SH-SY5Y (cell line): ENCODE results near the gene UBE2H.

ENCODE experiments used
- GATA2 ChIP-seq: IDR thresholded peaks from 2 replicates; pipeline ENCODE4 v1.6.1; 2011; ENCODE audit warnings: mild to moderate bottlenecking, low read depth, low read length
- GATA3 ChIP-seq: IDR thresholded peaks from 2 replicates; pipeline ENCODE4 v1.6.1; 2011; ENCODE audit warnings: low read depth, mild to moderate bottlenecking, low read length, moderate library complexity

The UBE2H gene

DNA sequence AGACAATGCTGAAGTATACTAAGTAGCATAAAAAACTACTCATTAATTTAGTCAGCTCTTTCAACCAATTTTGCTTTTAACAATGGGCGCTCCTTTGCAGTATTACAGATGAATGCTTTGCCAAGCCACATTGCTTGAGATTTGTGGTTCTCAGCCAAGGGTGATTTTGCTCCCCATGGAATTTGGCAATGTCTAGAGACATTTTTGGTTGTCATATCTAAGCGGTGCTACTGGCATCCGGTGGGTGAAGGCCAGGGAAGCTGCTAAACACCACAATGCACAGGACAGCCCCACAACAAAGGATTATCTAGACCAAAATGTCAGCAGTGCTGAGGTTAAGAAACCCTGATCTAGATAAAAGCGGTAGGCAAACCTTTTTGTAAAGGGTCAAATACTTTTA, 112.0 kb downstream of the UBE2H start:
- no peak for TF ChIP-seq GATA3
- TF ChIP-seq GATA2: no peak

DNA sequence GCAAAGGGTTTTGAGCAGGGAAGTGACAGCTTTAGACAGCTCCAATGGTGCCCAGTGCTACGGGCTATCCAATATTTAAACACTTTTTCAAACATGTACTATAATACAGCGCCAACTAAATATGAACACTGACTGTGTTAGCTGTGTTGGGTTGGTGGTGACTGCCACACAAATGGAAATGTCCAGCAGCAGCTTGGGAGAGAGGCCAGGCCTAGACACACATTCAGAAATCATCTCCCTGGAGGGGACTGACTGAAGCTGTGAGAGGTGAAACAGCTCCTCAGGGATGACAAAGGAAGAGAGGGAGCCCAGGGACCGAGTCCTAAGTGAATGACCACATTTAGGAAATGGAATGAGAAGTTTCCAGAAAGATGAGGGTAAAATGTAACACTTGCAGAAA, 115.8 kb downstream of the UBE2H start:
- TF ChIP-seq GATA2 (no peak), GATA3 (no peak)

DNA sequence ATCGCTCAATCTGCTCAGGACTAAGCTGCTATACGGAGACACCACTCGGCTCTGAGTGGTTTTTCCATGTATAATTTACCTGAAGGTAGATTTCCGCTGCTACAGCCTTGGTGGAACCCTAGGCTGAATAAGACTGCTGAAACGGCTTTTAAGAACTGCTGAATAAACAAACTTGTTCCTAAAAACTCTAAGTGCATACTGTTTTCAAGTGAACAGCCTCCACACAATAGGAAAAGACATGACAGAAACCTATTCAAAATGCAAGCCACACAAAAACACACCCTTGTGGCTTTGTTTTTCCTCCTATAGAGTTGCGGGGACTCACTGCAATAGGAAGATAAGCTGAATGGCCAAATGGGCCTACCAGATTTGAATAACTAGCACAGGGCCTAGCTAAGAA, 117.2 kb downstream of the UBE2H start:
- TF ChIP-seq GATA2 (no peak), GATA3 (no peak)

DNA sequence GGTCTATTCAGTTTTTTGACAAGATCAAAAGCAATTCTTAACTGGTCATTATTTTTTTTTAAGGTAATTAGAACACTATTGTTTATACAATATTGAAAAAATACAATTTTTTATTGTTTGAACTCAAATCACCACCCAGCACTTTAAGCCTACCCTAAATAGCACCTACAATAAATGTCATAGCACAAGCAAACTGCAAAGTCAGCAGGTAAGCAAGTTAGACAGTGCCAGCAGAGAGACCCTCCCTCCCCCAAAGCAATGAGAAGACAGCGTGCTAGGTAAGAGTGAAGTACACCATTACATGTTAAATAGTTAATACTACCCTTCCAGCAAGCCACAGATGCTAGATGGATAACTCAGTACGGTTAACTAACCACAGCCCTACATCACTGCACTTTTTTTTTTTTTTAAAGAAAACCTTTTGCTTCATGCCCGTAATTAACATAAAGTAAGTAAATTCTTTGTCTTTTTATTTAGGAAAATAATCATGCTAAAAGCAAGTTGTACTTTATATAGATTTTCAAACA, 120.0 kb downstream of the UBE2H start:
- no peak for TF ChIP-seq GATA3
- no peak for TF ChIP-seq GATA2

DNA sequence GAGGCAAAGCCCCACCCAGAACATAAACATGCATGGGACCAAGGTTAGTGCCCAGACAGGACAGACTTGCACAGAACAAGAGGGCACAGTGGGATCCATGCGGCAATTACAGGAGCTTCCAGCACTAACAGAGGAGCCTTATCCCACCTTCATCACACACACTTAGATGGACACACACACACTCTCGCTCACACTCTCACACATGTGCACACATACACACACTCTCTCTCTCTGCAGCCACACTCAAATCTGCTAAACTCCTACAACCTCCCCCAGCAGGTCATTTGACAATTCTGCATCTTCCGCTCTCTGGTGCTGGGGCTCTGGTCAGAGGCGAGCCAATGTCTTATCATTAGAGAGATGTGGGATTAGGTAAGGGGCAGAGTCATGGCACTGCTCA, 120.5 kb downstream of the UBE2H start:
- TF ChIP-seq GATA2 (peak; percentile 30; the same call in 1 of the 2 replicates), GATA3 (no peak)

DNA sequence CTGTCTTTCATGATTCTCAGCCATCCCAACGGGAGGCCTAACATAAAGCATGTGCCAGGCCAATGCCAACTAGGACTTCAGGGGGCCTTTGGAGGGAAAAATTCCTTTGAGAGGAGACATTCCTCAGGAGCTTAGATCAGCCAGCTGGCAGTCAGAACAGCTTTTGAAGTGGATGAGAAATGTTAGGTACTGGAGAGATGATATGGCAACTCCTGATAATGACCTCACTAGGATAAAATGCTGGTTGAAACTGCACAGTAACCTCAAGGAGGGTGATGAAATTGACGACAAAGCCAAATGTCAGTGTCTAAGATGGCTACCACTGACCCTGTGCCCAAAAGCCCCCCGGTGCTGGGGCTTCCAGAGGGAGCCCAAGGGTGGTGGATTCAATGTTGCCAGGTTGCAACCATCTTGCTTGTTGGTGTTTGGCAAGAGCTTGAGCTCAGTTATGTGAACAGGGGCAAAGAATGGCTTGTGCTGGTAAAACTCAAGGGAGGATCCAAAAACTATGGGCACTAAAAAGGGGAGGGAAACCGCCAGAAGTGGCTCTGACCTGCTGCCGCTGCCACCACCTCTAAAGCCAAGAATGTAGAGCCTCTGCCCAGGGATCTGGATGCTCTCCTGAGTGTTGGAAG, 121.2 kb downstream of the UBE2H start:
- TF ChIP-seq GATA2 (no peak), GATA3 (no peak)

DNA sequence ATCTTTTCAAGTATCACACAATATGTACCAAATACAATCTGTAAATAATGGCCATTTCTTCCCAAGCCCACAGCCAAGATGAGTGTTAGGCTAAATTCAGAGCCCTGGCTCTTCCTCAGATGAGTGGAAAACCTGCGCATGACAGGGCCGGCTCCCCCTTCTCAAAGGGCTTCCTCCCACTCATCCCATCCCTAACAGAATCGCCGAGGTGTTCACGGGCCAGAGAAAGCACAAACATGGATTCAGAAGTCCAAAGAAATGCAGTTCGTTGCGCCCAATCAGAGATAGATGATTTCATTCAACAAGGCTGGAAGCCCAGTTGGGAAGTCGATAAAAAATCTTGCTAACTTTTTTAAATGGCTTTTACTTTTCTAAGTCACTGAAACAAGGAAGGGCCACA, 121.8 kb downstream of the UBE2H start:
- TF ChIP-seq GATA3 (no peak), GATA2 (no peak)

DNA sequence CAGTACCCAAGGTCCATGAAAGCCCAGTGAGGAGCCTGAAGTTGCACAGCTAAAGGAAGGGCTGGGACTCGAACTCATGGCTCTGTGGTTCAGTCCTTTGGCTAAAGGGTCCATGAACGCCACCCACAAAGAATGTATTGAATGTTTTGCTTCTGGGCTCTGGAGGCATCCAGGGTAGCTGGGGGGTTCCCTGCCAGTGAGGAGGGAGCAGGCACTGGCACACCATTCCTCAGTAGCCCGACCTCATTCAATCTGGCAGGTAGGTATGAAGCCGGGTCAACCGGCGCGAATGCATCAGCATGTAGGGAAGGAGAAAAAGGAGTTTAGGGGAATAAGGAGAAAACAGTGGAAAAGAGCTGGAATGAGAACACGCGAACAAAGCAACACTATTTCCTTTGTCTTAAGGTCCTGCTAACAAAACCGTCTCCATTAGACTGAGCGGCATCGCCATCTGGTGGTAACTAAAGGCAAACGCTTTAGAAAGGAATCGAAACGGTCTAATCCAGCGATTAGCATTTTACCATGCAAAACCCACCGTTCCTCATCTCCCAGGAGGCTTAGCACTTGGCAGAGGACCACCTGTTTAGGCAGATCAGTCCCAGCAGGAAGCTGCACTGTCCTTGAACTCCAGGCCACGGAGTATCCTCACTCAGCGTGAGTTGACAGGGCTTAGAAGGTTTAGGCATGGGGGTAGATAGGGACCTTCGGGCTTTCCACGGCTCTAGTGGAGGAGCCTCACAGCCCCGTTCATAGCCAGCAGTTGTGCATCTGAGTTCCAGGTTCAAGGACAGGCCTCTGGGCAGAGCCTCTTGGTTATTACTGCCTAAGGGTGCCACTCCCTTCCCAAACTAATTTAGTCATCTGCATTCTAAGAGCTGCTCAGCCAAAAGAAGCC, 122.8 kb downstream of the UBE2H start:
- TF ChIP-seq GATA2: no peak
- no peak for TF ChIP-seq GATA3

DNA sequence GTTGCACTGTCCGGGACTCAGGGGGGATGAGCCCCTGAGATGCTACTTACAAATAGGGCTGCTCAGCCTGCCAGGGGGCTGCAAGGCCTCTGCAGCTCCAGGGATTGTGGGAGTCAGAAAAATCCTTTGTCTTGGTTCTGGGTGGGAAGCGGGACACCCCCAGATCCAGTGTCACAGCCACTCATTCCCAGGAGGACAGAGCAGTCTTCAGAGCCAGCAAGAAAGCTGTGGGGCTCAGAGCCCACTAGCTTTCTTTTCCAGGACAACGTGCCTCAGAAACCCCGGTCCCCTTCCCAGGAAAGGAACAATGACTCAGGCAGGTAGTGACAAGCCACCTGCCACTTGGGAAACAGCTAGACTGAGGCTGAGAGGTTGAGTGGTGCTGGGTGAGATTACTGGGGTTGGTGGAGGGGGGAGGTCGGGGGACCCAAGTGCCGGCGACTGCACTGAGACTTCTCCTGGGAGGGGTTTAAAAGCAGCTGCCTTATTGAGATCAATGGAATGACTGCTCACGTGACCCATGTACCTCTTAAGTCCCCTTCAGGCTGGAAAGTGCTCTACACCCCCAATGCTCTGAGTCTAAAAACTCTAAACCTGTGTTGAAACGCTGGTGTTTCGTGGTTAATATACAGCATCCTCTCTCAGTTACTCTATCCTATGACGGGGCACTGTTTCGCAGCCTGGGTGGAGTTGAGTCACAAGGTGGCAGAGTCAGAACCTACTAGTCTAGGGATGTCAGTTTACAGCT, 123.6 kb downstream of the UBE2H start:
- TF ChIP-seq GATA3: no peak
- TF ChIP-seq GATA2: no peak

DNA sequence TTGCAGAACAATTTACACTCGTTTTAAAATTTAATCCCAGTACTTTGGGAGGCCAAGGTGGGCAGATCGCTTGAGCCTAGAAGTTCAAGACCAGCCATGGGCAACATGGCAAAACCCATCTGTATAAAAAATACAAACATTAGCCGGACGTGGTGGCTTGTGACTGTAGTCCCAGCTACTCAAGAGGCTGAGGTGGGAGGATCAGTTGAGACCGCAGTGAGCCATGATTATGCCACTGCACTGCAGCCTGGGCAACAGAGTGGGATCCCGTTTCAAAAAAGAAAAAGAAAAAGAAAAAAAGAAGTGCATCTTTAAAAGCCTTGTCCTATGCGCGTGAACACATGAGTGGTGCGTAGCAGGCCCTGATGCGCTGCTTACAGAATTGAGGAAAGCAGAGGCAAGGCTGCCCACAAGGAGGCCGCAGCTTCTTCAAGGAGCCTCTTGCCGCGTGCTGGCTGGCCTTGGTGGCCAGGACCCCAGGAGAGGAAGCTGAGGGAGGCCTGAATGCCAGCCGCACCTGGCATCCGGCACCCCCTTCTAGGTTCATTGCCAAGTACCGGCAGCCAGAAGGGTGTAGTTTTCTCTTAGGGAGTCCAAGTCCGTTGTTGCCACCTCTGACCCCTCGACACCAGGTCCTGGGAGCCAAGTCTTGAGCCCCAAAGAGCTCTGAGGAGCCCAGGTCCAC, 124.5 kb downstream of the UBE2H start:
- TF ChIP-seq GATA3: no peak
- no peak for TF ChIP-seq GATA2

DNA sequence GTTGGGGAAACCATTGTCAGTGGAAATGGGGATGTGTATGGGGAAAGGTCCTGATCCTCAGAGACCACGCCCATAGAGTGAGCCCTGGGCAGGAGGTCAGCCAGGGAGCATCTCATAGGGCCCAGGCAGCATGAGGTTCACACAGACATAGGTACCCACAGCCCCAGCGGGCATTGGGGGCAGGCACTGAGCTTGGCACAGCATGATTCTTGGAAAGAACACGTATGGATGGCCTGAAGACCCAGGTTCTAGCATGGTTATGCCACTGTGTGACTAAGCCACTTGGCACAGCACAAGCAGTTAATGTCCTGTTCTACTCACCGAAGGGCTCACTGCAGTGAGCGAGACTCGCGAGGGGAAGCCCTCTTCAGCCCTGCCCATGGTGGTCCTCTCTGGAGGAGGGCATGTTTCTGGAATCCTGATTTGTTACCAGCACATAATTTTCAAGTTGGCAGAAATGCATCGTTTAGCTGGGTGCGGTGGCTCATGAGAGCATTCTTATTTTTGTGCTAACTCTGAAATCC, 125.2 kb downstream of the UBE2H start:
- TF ChIP-seq GATA3 (no peak), GATA2 (no peak)

DNA sequence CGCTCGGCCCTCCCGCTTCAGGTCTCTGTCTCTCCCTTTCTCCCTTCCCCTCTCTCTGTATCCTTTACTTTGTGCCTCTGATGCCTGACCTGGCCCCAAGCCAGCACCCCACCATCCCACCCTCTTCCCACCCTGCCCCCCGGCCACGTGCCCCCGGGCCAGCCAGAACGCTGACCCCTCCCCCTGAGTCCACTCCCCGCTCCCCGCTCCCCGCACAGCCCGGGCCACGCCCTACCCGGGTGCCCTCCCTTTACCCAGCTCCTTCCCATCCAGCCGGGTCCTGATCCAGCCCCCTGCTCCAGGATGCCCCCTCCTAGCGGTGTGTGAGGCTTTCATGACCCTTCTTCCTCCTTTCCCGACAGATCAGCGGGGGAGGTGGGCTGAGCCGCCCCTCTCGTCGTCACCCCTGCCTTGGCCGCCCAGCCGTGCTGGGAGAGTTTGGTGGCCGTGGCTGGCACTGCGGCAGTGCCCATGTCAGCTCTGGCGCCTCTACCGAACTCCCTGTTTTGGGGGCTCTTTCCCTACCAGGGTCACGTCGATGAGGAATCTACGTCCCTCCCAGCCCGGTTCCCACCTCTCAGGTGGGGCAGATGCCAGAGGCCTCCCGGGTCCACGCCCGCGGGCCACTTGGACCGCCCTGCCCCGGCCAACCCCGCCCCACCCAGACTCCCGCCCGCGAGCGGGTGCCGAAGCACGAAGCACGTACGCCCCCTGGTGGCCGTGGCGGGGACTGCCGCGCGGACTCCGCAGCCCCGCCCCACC, 127.4 kb downstream of the UBE2H start:
- TF ChIP-seq GATA2: no peak
